ENCODE data around the gene ZPBP.

The ZPBP gene

DNA sequence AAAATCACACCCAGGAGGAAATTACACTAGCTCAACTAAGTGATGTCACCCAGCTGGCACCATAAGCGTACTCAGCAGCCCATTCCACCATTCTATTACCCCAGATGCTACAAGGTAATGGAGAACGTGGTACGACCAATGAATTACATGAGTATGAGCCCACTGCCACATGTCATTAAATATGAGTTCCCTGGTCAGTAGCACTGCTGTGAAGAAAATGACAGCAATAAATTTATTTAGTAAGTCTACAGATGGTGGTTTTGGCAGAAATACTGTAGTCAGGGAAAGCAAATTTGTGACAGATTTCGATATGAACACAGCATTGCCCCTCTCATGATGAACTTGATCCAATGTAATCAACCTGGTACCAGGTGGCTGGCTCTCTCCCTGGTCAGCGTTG lies 165.4 kb downstream of the ZPBP start:
- H3K27ac ChIP-seq (ENCODE audit: low read depth, low read length): no peak overlapping the region
- no peaks in the 10 kb centered on the region for H3K36me3 ChIP-seq (ENCODE audit: control insufficient read depth, insufficient read depth, low read length)
- no peaks in the 10 kb centered on the region for H3K4me1 ChIP-seq (ENCODE audit: control insufficient read depth, insufficient read depth, low read length)
- H3K9me3 ChIP-seq (ENCODE audit: control insufficient read depth, insufficient read depth, low read depth, low read length): peaks cover 31% of the 10 kb centered on the region
- H3K27me3 ChIP-seq (ENCODE audit: control insufficient read depth, insufficient read depth, low read length): no peaks in the 10 kb centered on the region
- H3K4me3 ChIP-seq (ENCODE audit: low read depth, low read length): no peak overlapping the region
- H3K9ac ChIP-seq (ENCODE audit: low read length): no peak overlapping the region

DNA sequence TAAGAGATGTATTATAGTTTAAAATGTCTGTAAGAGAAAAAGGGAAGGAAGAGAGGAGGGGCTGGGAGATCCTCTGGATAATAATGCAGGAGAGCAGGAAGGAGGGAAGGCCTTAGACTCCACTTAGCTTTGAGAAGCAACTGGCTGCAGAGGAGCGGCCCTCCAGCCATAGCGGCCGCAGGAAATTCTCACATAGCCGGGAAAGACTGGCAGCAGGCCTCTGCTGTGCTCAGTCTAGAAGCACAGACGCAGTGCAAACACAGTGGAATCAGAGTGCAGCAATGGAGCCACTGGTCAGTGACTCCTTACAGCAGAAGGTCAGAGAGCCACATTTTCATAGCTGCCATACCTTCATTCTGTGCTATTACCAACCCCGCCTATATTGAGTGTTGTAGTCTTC lies 166.3 kb downstream of the ZPBP start:
- no peaks in the 10 kb centered on the region for H3K36me3 ChIP-seq (ENCODE audit: control insufficient read depth, insufficient read depth, low read length)
- no peak overlapping the region for H3K27ac ChIP-seq (ENCODE audit: low read depth, low read length)
- H3K4me1 ChIP-seq (ENCODE audit: control insufficient read depth, insufficient read depth, low read length): no peaks in the 10 kb centered on the region
- H3K9me3 ChIP-seq (ENCODE audit: control insufficient read depth, insufficient read depth, low read depth, low read length): peaks cover 22% of the 10 kb centered on the region
- H3K4me3 ChIP-seq (ENCODE audit: low read depth, low read length): no peak overlapping the region
- no peak overlapping the region for H3K9ac ChIP-seq (ENCODE audit: low read length)
- no peaks in the 10 kb centered on the region for H3K27me3 ChIP-seq (ENCODE audit: control insufficient read depth, insufficient read depth, low read length)

DNA sequence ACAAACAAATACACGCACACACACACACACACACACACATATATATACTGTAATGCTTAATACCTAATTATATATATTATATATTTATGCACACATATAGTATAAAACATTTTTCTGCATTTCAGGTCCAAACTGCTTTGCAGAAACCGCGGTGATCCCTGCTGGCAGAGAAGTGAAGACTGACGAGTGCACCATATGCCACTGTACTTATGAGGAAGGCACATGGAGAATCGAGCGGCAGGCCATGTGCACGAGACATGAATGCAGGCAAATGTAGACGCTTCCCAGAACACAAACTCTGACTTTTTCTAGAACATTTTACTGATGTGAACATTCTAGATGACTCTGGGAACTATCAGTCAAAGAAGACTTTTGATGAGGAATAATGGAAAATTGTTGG lies 181.1 kb downstream of the ZPBP start:
- no peaks in the 10 kb centered on the region for H3K4me1 ChIP-seq (ENCODE audit: control insufficient read depth, insufficient read depth, low read length)
- peaks cover 4% of the 10 kb centered on the region; the same call in 1 of the 2 replicates for H3K9me3 ChIP-seq (ENCODE audit: control insufficient read depth, insufficient read depth, low read depth, low read length)
- H3K27ac ChIP-seq (ENCODE audit: low read depth, low read length): no peak overlapping the region
- no peak overlapping the region for H3K9ac ChIP-seq (ENCODE audit: low read length)
- H3K27me3 ChIP-seq (ENCODE audit: control insufficient read depth, insufficient read depth, low read length): no peaks in the 10 kb centered on the region
- H3K36me3 ChIP-seq (ENCODE audit: control insufficient read depth, insufficient read depth, low read length): no peaks in the 10 kb centered on the region
- H3K4me3 ChIP-seq (ENCODE audit: low read depth, low read length): no peak overlapping the region

DNA sequence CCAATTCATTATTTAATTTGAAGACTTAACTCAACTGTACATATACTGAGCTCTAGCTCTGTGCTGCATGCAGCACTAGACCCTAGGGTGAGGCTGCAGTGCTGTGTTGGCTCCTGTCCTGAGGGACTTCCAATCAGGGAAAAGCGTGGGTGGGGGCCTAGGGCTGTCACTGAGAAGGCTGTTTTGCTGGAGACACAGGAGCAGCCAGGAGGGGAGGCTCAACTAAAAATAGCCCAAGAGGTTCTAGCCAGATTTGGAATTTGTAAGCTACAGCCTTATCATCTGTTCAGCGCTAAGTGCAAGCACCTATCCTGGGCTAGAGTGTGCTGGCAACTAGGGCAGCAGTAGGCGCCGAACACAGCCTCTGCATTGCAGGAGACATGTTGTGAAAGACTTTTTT lies 198.5 kb downstream of the ZPBP start:
- peaks cover 6% of the 10 kb centered on the region; the same call in 1 of the 2 replicates for H3K9me3 ChIP-seq (ENCODE audit: control insufficient read depth, insufficient read depth, low read depth, low read length)
- no peak overlapping the region for H3K4me3 ChIP-seq (ENCODE audit: low read depth, low read length)
- no peaks in the 10 kb centered on the region for H3K36me3 ChIP-seq (ENCODE audit: control insufficient read depth, insufficient read depth, low read length)
- no peaks in the 10 kb centered on the region for H3K4me1 ChIP-seq (ENCODE audit: control insufficient read depth, insufficient read depth, low read length)
- no peak overlapping the region for H3K27ac ChIP-seq (ENCODE audit: low read depth, low read length)
- no peaks in the 10 kb centered on the region for H3K27me3 ChIP-seq (ENCODE audit: control insufficient read depth, insufficient read depth, low read length)
- no peak overlapping the region for H3K9ac ChIP-seq (ENCODE audit: low read length)

DNA sequence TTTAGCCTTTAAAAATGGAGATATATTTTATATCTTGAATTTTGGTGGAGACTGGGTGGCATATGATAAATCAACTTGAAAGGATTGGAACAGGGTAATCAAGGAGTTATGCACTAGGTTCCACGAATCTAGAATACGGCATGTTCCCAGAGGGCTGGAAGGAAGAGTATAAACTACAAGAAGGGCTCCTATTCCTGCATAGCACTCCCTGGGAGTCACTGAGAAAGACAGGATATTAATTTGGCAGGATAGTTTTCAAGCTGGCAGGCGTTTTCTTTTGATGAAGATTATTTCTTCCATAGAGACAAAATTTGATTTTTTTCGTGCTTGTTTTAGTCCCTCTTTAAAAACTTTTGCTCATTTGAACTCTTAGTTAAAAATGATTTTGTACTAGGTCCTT lies 199.9 kb downstream of the ZPBP start:
- H3K9me3 ChIP-seq (ENCODE audit: control insufficient read depth, insufficient read depth, low read depth, low read length): peaks cover 6% of the 10 kb centered on the region; the same call in 1 of the 2 replicates
- H3K27me3 ChIP-seq (ENCODE audit: control insufficient read depth, insufficient read depth, low read length): no peaks in the 10 kb centered on the region
- no peak overlapping the region for H3K4me3 ChIP-seq (ENCODE audit: low read depth, low read length)
- H3K36me3 ChIP-seq (ENCODE audit: control insufficient read depth, insufficient read depth, low read length): no peaks in the 10 kb centered on the region
- H3K4me1 ChIP-seq (ENCODE audit: control insufficient read depth, insufficient read depth, low read length): no peaks in the 10 kb centered on the region
- H3K9ac ChIP-seq (ENCODE audit: low read length): no peak overlapping the region
- no peak overlapping the region for H3K27ac ChIP-seq (ENCODE audit: low read depth, low read length)

DNA sequence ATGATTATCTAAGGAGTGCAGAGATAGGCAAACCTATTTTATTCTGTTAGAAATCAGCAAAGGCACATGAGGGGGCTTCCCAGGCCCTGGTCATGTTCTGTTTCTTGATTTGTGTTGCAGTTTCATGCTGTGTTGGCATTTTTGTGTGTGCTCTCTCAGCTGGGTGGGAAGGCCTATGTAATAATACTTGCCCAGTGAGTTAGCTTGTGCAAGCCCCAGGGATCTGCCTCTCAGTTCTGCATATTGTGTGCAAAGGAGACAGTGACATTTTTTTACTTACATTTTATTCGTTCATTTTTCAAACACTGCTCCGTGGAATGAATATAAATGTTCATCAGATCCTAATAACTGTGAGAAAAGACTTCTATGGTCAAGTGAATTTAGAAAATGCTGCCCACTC lies 200.6 kb downstream of the ZPBP start:
- Histone ChIP-seq H3K9ac (ENCODE audit: low read length) (no peak overlapping the region), H3K4me1 (ENCODE audit: control insufficient read depth, insufficient read depth, low read length) (no peaks in the 10 kb centered on the region), H3K27ac (ENCODE audit: low read depth, low read length) (no peak overlapping the region), H3K9me3 (ENCODE audit: control insufficient read depth, insufficient read depth, low read depth, low read length) (peaks cover 6% of the 10 kb centered on the region; the same call in 1 of the 2 replicates), H3K4me3 (ENCODE audit: low read depth, low read length) (no peak overlapping the region), H3K36me3 (ENCODE audit: control insufficient read depth, insufficient read depth, low read length) (no peaks in the 10 kb centered on the region), H3K27me3 (ENCODE audit: control insufficient read depth, insufficient read depth, low read length) (no peaks in the 10 kb centered on the region)
